CMK (cell line): ENCODE data around the gene OTUD7B.
"Not testable (repeated sequence)": the region's sequence is repeated elsewhere in the genome, so short reads cannot be mapped to it uniquely, and the experiment has no call there.

ENCODE experiments used
- DNase-seq: peaks from one replicate; pipeline ENCODE4 v3.0.0-alpha.2; 2010; ENCODE audit warnings: low read depth

Gene OTUD7B

DNA sequence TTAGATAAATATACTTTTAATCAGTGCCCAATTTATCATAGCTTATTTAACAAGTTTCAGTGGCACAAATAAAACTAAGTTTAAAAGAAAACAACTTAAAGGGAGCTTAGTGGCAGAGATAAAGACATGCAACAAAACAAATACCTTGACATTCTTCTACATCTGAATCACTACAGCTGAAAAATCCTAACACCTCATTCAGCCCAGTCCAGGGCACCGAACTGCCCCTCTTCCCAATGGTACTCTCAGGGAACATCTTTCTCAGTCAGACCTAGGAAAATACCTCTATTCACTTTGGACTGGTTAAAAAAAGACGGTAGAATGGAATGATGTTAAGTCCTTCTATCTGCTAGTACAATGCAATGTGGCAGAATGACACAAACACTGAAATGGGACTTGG is 8.3 kb downstream of the OTUD7B start:
- no peak for DNase-seq

DNA sequence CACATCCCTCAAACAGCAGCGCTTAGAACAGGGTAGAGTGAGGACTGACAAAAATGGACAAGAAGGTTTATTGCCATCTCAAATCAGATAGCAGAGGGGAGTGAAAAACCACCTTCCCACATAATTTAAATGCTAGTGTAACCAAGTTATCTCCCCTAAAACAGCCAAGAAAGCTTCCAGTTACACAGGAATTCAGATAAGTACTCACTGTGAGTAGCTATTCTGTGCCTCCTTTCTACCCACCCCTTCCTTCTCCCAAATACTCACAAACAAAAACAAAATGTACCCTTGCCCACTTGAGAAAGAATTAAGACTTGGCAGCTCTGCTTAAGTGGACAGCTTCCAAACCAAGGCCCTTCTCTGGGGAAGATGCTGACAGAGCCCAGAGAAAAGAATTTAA is 9.1 kb downstream of the OTUD7B start:
- no peak for DNase-seq

DNA sequence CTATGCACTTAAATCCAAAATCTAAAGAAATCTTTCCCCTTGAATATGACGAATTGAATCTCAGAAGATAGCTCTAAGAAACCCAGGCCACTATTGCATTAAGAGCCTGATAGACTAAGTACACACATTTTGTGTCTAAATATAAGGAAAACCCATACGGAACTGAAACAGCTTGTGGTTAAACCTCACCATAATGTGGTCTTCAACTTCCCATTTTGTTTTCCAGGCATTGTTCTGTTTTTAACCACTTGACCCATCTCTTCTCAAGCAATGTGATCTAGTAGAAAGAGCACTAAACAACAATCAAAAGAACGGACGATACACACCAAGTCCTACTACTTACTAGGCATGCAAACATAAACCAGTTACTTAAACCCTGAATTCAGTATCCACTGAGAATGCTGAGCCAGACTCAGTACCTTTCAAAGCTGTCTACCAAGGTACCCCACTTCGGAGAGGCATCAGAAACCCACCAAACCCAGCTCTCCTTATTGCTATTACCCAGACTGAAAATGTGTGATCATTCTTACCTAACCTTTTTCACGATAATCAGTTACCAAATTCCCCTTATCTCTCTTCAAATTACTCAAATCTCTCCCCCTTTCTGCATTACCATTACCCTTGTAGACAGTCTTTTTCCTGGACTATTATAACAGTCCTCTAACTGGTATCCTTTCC is 12.8 kb downstream of the OTUD7B start:
- peak; percentile 67 for DNase-seq

DNA sequence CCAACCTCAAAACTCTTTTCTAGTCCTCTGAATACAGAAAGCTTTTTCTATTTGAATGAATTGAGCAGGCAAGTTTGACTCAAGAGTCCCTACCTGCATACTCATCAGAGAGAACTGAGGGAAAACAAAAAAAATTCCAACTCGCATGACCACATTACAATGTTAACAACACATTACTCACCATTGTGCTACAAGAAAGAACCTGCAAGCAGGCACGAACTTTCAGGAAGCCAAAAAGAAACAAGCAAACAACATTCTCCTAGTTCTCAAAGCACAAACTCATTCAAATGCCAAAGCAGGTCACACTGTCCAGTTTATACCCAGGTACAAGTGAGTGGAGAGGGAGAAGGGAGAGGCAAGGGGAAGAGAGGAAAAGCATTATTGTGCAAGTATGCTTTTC is 14.6 kb downstream of the OTUD7B start:
- DNase-seq = no peak

DNA sequence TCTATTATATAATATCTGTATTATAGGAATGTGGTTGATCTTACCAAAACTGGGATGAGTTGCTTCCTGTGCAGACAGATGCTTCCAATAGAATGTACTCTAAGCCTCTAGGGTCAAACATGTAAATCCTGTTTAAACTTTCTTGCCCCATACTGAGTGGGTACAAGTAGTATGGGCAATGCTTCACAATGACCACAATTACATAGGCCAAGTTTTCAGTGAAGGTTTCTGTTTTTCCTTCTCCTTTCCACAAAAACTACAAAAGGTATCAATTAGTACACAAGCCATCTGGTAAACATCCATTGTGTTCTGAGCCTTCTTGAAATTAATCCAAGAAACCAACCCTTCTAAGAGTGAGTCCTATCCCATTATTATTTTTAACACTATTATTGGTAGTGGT is 16.8 kb downstream of the OTUD7B start:
- DNase-seq = no peak

DNA sequence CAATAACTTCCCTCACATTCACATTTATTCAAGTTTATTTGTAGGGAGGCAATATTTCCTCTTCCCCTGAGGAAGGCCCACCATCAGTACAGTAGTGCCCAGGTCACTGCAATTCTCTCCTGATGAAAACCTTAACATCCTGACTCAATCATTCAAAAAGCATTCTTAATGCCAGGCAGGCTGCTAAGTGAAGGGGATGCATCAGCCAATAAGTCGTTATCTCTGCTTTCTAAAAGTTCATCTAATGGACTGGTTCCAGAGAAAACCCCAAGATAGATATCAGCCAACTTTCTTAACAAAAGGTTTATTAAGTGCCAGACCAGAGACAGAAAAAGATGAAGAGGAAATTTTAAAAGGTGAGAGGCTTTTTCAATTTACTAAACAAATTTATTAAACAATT is 17.3 kb downstream of the OTUD7B start:
- no peak for DNase-seq

DNA sequence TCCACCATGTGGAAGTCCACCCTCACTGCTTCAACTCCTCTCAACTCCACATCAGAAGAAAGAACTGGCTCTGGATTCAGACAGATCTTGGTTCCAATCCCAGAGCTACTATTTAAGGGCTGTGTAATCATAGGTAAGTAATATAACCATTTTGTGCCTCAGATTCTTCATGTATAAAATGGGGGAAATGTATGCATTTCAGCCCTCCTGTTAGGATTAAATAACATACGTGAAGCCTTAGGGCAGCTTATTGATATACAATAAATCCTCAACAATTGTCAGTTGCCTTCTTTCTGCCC is 23.3 kb downstream of the OTUD7B start:
- DNase-seq = no peak

DNA sequence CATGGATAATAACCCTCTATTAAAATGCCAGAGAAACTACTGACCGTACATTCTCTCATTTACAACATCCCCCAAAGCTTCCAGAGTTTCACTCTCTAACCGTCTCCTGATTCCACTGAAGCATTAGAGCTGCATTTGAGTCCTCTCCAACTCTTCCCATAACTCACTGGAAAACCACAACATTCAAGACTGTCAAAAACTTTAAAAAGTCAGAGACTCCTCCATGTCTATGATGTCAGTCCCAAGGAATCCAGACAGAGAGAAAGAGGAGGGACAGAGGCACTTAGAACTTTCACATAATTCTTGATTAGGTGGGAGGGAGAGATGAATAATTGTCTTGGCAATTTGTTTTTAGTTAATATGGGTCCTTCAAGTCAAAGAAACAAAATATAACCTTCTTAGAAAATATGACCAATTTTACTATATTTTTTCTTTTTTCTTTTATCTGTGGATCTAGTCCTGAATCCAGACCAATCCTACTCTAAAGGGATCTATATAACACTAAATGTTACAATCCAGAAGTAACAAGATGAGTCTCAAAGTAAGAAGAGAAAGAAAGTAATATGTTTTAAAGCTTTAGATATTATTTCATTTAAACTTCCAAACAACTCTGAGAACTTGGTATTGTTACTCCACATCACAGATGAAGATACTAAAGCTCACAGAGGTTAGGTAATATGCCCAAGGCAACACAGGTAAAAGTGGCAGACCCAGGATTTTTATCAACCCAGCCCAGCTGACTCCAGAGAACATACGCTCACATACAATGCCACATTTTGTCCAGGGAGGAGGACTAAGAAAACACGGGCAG is 23.8 kb downstream of the OTUD7B start:
- DNase-seq = no peak

DNA sequence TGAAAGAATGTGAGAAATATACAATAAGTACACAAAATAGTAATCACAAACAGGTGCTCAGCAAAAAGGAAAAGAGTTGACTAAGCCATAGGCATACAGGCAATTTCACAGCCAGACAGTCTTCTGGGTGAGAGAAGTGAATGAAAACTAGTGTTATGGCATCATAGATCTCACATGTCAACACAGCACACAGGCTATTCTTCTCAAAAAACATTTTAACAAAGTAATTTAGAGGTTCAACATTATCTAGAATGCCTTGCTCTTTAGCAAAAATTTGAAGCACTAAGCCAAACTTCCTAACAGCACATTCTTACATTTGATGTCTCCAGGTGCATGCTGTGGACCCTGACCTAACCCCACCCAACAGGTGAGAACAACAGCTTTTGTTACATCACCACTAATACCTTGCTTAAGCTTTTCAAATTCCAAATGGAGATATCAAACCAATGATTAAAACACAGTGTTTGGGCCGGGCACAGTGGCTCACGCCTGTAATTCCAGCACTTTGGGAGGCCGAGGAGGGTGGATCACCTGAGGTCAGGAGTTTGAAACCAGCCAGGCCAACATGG is 30.5 kb downstream of the OTUD7B start:
- no peak for DNase-seq

DNA sequence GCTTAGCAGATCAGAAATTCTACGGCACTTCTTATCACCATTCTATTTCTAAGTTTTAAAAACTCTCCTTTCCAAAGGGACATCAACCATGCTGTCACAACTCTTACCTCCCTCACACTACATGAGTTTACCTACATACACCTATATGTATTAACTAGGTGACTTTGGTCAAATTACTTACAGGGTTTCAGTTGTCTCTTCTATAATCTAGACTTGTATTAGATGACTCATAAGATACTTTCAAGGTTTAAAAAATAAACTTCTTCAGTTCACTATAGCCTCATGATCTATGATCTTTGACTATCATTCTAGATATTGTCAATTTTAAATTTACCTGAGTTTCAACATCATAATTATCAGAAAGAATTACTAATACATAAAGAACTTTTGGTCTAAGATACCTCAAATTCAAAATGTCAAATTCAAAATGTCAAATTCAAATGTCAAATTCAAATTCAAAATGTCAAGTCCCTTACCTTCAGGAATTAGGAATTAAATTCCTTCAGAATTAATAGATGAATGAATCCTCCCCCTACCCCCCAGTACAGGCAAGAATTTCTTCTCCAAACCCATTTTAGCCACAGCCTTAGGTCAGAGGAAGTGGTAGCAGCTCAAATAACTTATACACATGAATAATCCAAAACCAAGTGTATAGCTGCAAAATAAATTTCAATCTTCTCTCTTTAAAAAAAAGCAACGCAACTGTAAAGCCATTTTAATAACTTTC is 31.1 kb downstream of the OTUD7B start:
- no peak for DNase-seq

DNA sequence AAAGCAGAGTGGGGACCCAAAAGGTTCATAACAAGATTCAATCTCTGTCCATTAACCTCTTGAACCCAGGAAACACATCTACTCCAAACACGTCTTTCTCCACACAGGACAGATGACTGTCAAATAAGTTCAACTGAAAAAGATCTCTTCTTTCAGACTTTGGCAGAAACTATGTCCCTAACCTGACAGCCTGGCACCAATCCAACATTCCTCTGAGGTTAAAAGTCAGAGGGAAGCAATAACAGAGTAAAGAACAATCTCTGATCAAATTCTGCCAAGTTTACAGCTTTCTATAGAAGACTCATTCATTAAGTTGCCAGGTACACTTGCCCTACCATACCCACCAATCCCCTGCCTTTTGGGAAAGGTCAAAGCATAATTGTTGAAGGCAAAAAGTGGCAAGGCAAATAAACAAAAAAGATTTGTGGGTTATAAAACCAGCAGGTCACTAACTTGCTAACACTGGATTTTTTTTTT is 31.9 kb downstream of the OTUD7B start:
- no peak for DNase-seq

DNA sequence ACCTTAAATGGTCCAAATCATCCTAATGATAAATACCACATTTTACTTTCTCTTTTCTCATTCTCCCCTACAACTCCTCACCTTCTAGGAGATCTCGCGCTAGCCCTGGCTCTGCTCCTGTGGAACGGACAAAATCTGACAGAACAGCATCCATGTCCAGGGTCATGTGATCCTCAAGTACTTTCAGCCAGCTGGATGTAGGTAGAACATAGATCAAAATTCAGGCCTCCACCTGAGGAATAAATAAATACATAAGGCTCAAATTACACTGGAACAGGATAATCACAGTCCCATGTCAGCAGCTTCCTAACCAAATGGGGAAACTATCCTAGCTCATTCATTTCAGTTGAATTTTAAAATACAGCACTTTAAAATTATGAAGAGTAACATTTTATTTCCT is 33.2 kb downstream of the OTUD7B start:
- DNase-seq = no peak

DNA sequence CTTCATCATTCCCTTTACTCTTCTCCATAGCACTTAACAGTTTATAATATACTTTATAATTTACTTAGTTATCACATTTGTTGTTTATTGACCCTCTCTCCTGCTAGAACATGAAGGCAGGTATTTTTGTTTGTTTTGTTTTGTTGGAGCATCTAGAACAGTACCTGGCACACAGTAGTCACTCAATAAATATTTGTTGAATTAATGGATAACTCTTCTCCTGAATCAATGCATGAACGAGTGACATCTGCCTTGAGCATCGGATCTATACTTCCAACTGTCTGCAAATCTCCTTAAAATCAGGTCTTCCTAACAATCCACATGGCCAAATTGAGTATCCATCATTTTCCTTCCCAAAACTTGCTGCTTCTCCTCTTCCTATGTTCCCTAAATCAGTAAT is 38.0 kb downstream of the OTUD7B start:
- no peak for DNase-seq

DNA sequence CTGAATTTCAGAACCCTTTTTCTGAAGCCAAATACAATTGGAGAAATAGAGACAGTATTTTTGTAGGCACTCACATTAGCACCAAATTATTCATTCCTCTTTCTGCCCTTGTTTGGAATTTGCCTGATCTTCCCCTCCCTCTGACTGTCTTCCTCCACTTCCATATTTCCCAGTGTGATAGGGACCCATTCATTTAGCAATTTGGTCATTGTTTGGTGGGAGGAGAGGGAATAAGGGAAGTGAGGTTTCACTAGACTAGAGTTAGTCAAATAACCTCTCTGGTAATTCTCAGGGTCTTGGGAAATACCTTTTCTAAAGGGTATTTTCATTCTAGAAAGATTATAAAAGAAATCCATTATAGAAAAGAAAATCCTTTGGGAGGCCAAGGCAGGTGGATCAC is 42.9 kb downstream of the OTUD7B start:
- no peak for DNase-seq

DNA sequence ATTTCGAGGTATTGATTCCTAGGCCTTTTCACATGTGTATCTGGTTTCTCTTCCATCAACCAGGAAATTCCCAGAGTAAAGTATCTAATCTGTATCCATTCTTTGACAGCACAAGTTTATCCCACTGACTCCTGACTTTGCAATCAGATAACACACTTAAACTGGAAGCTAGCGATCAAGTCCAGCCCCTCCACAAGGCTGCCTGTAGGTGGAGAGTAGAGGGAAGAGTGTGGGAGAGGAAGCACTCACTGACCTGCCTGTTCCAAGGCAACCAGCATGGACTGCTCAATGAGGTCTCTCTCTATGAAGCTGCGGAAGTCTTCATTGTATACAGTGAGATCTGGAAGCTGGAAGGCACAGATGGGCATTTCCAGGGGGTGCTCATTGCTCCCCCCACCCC is 43.5 kb downstream of the OTUD7B start:
- no peak for DNase-seq

DNA sequence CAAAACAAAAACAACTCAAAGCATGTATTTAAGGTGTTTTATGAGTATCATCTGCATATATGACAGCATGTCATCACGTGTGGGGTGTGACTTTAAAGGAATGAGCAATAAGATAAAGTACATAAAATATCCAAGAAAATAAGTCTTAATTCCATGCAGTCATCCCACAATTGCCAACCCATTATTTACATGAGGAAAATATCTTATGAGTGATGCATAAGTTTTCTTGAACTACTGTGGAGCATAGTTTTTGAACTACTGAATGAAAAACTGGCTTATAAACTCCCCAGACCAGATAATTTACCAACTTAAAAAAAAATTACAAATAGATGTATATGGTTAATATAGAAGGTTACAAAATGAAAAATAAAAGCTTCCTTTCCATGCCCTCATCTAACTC is 44.1 kb downstream of the OTUD7B start:
- DNase-seq = no peak

DNA sequence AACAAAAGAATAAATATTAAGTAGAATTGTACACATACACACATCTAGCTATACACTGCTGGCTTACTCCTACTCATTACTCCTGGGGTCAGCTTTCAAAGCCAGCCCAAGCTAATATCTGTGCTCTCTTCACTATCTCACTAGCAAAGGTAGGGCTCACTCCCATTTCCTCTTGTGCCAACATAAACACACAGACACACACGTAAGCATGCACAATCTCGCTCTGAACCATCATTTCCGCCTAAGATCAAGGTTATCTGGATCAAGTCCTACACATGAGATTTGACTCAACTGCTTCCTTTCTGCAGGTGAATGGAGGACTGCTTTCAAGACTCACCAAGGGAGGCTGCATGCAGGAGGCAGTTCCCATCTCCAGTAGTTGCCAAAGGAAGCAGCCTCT is 45.1 kb downstream of the OTUD7B start:
- DNase-seq = no peak

DNA sequence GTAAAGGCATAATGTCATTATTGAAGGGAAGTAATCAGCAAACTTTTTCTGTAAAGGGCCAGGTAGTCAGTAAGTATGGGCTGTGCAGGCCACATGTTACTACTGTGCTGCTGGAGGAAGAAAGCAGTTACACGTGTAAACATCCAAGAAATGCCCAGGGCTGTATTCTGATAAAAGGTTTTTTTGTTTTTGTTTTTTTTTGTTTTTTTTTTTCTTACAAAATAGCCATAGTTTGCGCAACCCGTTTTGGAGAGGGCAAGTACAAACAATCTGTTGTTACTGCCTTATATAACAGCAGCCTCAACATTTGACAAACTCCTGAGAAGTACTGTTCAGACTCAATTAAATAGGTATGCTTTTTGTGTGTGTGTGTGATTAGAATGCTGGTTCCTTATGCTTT is 47.2 kb downstream of the OTUD7B start:
- DNase-seq = no peak

DNA sequence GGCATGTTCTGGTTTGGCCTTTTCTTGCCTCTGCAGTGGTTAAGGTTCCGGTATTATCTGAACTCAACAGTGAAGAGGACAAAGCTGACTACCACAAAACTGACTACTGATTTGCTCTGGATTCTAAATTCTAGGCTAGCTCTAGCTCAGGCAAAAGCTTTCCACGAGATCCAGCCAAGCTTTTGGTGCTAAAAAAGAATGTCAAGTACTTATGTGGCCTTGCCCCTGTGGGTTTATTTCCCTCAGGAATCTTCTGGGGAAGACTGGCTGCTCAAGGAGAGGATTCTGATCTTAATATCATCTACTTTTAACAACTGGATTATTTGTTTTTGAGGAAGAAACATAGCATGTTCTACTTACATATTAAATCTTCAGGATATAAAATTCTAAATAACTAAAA is 47.8 kb downstream of the OTUD7B start:
- no peak for DNase-seq

DNA sequence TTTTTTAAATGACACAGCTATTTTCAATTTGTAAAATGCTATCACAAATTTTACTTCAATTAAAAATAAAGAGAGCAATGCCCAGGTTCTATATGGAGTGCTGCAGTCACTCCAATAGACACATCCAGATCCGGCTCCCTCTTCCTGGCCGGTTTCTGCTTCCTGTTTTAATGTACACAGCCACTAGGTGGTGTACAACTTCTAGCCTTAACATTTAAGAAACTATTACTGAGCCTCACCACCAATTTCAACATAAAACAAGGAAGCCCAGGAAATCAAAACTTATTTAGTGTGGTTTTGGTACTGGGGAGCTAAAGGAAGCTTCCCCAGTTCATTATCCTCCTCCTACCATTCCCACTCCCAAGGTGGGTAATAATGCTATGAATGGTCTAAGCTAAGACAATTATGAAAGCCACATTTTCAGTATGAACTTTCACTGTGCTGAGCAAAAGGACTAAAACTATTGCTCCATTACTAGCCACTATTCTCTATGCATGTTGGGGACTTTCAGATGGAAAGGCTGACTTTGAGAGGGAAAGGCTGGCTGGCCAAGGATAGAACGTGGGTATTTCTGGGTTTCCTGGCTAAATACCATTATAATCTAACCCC is 48.4 kb downstream of the OTUD7B start:
- peak; percentile 46 for DNase-seq

DNA sequence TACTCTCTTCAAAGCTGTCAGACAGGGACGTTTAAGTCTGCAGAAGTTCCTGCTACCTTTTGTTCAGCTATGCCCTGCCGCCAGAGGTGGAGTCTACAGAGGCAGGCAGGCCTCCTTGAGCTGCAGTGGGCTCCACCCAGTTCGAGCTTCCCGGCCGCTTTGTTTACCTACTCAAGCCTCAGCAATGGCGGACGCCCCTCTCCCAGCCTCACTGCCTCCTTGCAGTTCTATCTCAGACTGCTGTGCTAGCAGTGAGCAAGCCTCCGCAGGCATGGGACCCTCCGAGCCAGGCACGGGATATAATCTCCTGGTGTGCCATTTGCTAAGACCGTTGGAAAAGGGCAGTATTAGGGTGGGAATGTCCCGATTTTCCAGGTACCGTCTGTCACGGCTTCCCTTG is 53.0 kb downstream of the OTUD7B start:
- not testable (repeated sequence) for DNase-seq

DNA sequence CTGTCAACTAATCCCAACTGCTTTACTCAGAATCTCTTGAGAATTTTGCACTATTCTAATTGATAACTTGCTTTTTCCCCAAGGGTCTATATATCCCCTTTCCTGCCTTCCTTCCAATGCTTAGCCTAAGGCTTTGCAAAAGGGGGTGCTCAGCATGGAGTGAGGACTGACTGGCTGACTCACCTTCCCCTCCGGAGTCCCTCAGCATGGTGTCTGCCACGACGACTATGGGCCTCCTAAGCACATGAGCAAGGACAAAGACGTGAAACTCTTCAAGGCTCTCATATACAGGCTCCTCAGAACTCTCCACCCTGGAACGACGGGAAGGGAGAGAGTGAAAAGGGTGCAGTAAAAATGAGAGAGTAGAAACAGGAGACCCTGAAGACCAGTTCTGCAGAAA is 60.6 kb downstream of the OTUD7B start:
- no peak for DNase-seq

DNA sequence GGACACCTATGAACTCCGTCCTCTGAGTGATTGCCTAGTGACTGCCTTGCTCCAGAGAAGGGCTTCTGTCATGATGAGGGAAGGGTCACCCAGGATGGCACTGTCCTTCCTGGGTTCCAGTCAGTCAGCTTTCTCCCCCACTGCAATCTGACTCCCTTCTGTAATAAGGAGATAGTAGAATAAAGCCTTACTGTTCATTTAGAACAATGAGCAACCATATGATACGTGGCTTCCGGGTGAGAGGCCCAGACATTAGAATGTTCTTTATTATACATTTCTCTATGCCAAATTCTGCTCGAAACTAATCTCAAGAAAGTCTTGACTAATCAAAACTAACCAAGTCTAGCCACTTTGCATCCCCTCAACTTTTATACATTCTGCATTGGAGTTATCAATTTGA is 65.3 kb downstream of the OTUD7B start:
- DNase-seq = no peak
